WTC11 (cell line): ENCODE results near the gene GRK6. TPM values are rescaled to one million over a fixed set of nuclear protein-coding genes. Genes with fewer than 3 reads are reported as not detected.

Source experiments
- ATAC-seq: fragments of 200-7000 bp; cut with Tn5 transposase; 2 replicates; pipeline ENCODE4 v1.10.0; 2021; ENCODE audit warnings: mild to moderate bottlenecking, moderate library complexity
- CTCF ChIA-PET: fragments of 300-600 bp; sonication (Branson Sonifier 250); formaldehyde crosslinking; loops from one replicate; lab custom pipeline; 2021; ENCODE audit warnings: antibody characterized with exemption; lab: Charles Lee
- POLR2A ChIA-PET: fragments of 350-600 bp; sonication (Branson Sonifier 250); formaldehyde crosslinking; loops from one replicate; lab custom pipeline; 2021; ENCODE audit warnings: antibody characterized with exemption; lab: Charles Lee
- DNase-seq: peaks from one replicate; pipeline ENCODE4 v3.0.0; 2021; ENCODE audit warnings: low spot score
- H3K27ac Mint-ChIP-seq: 2 replicates; pipeline ENCODE4 v1.8.0; 2021; ENCODE audit warnings: mixed read lengths
- H3K27me3 Mint-ChIP-seq: 2 replicates; pipeline ENCODE4 v1.8.0; 2021; ENCODE audit warnings: low read depth, mild to moderate bottlenecking, moderate library complexity, mixed read lengths
- H3K36me3 Mint-ChIP-seq: 2 replicates; pipeline ENCODE4 v1.8.0; 2021; ENCODE audit warnings: mixed read lengths
- H3K4me1 Mint-ChIP-seq: 2 replicates; pipeline ENCODE4 v1.8.0; 2022; ENCODE audit warnings: mixed read lengths
- H3K4me3 Mint-ChIP-seq: 2 replicates; pipeline ENCODE4 v1.8.0; 2021; ENCODE audit warnings: mild to moderate bottlenecking, moderate library complexity, mixed read lengths
- H3K9me3 Mint-ChIP-seq: 2 replicates; pipeline ENCODE4 v1.8.0; 2021; ENCODE audit warnings: mixed read lengths
- AFF4 ChIP-seq: sonication (generic); formaldehyde crosslinking; IDR thresholded peaks from 2 replicates; pipeline ENCODE4 v1.8.1; 2023; ENCODE audit warnings: mild to moderate bottlenecking, missing genetic modification reagents, borderline replicate concordance
- CREM ChIP-seq: sonication (generic); formaldehyde crosslinking; IDR thresholded peaks from 2 replicates; pipeline ENCODE4 v1.8.1; 2022; ENCODE audit warnings: mild to moderate bottlenecking, missing genetic modification reagents, moderate library complexity
- E2F4 ChIP-seq: sonication (generic); formaldehyde crosslinking; IDR thresholded peaks from 2 replicates; pipeline ENCODE4 v1.8.1; 2022; ENCODE audit warnings: low read depth, mild to moderate bottlenecking, moderate library complexity, missing genetic modification reagents, borderline replicate concordance
- EMX1 ChIP-seq: fragments of 250-450 bp; sonication (Bioruptor Pico); IDR thresholded peaks from 2 replicates; pipeline ENCODE4 v1.8.0; 2021; ENCODE audit warnings: mild to moderate bottlenecking
- GRHL2 ChIP-seq: fragments of 250-450 bp; sonication (Bioruptor Pico); IDR thresholded peaks from 2 replicates; pipeline ENCODE4 v1.8.0; 2022; ENCODE audit warnings: mild to moderate bottlenecking, moderate library complexity; ENCODE audit not compliant: insufficient replicate concordance, severe bottlenecking
- HMGXB4 ChIP-seq: sonication (generic); formaldehyde crosslinking; IDR thresholded peaks from 2 replicates; pipeline ENCODE4 v1.8.1; 2023; ENCODE audit warnings: mild to moderate bottlenecking, moderate library complexity, missing genetic modification reagents
- SMAD4 ChIP-seq: sonication (generic); formaldehyde crosslinking; IDR thresholded peaks from 2 replicates; pipeline ENCODE4 v1.8.0; 2022; ENCODE audit warnings: mild to moderate bottlenecking, missing genetic modification reagents
- STAT6 ChIP-seq: sonication (generic); formaldehyde crosslinking; conservative IDR thresholded peaks from 2 replicates; pipeline ENCODE4 v1.8.1; 2023; ENCODE audit warnings: mild to moderate bottlenecking, low read depth, missing genetic modification reagents, moderate library complexity
- TEAD1 ChIP-seq: sonication (generic); formaldehyde crosslinking; IDR thresholded peaks from 2 replicates; pipeline ENCODE4 v1.8.0; 2022; ENCODE audit warnings: mild to moderate bottlenecking, missing genetic modification reagents
- ZBTB43 ChIP-seq: sonication (generic); formaldehyde crosslinking; IDR thresholded peaks from 2 replicates; pipeline ENCODE4 v1.8.1; 2023; ENCODE audit warnings: mild to moderate bottlenecking, missing genetic modification reagents
- ZNF121 ChIP-seq: sonication (generic); formaldehyde crosslinking; IDR thresholded peaks from 2 replicates; pipeline ENCODE4 v1.8.0; 2023; ENCODE audit warnings: missing genetic modification reagents
- ZNF317 ChIP-seq: sonication (generic); formaldehyde crosslinking; IDR thresholded peaks from 2 replicates; pipeline ENCODE4 v1.8.1; 2023; ENCODE audit warnings: low read depth, mild to moderate bottlenecking, moderate library complexity, missing genetic modification reagents, borderline replicate concordance
- ZNF425 ChIP-seq: fragments of 250-450 bp; sonication (Bioruptor Pico); conservative IDR thresholded peaks from 2 replicates; pipeline ENCODE4 v1.9.0; 2021; ENCODE audit warnings: mild to moderate bottlenecking
- ZNF512 ChIP-seq: sonication (generic); formaldehyde crosslinking; IDR thresholded peaks from 2 replicates; pipeline ENCODE4 v1.8.1; 2022; ENCODE audit warnings: missing genetic modification reagents, borderline replicate concordance
- ZSCAN18 ChIP-seq: fragments of 250-450 bp; sonication (Bioruptor Pico); IDR thresholded peaks from 2 replicates; pipeline ENCODE4 v2.1.2; 2022; ENCODE audit warnings: mild to moderate bottlenecking, moderate library complexity
- total RNA-seq: library from RNA; stranded (reverse); gene quantifications from 3 replicates; pipeline ENCODE4 v1.2.3, GENCODE V29; 2021

GRK6 gene
- total RNA-seq, 1 experiment from 2014 or later, result 69.2 TPM

- TF ChIP-seq ZNF317 (CRISPR knock-in tag) (no peak), ZNF121 (CRISPR knock-in tag) (no peak), GRHL2 (CRISPR knock-in tag) (no peak), STAT6 (CRISPR knock-in tag) (no peak), ZSCAN18 (CRISPR knock-in tag) (no peak), SMAD4 (CRISPR knock-in tag) (no peak), EMX1 (CRISPR knock-in tag) (no peak), ZNF512 (CRISPR knock-in tag) (no peak), TEAD1 (CRISPR knock-in tag) (no peak), ZNF425 (CRISPR knock-in tag) (no peak), E2F4 (CRISPR knock-in tag) (no peak), CREM (CRISPR knock-in tag) (no peak), HMGXB4 (no peak), ZBTB43 (CRISPR knock-in tag) (no peak), AFF4 (no peak)
- peaks cover 10% of the 10 kb centered on the region for H3K9me3 Mint-ChIP-seq
- no peak overlapping the region for H3K4me3 Mint-ChIP-seq
- no peaks in the 10 kb centered on the region for H3K27me3 Mint-ChIP-seq
- H3K4me1 Mint-ChIP-seq, result peaks cover 8% of the 10 kb centered on the region
- ChIA-PET CTCF (interaction anchor here (1.3 to 1.9 kb wide), 2 partner anchors 8 to 9 kb away, joined by 4 to 6 read pairs; no protein-coding TSS in a partner anchor), POLR2A (no interaction called here)
- ATAC-seq (no peak), DNase-seq (no peak)
- H3K36me3 Mint-ChIP-seq, result peaks cover 70% of the 10 kb centered on the region
- no peak overlapping the region for H3K27ac Mint-ChIP-seq
These were observed 38.6 kb downstream of the GRK6 start for GRCh38 chr5:177465044-177465443.
